SK-N-SH (cell line): ENCODE results near the gene FGD4. TPM values are rescaled to one million over a fixed set of nuclear protein-coding genes. Genes with fewer than 3 reads are reported as not detected.

ENCODE experiments used
- CTCF ChIA-PET: fragments of 300-600, 350-600 bp; formaldehyde crosslinking; extraction: SDS; loops from one replicate; lab custom pipeline; 2021; lab: Yijun Ruan, JAX
- POLR2A ChIA-PET: fragments of 350-600 bp; sonication (Branson Sonifier 250); formaldehyde crosslinking; extraction: SDS; loops from one replicate; lab custom pipeline; 2020; ENCODE audit warnings: antibody characterized with exemption, inconsistent platforms; lab: Yijun Ruan, JAX
- DNase-seq: peaks from one replicate; pipeline ENCODE4 v3.0.0; 2012
- H2AFZ ChIP-seq: fragments of 200-600 bp; sonication (generic); 2 replicates; pipeline ENCODE4 v1.8.1; 2016; ENCODE audit warnings: antibody characterized with exemption, mild to moderate bottlenecking, low read depth
- H3F3A ChIP-seq: fragments of 200-600 bp; sonication (generic); replicated peaks from 2 replicates; pipeline ENCODE3; 2016; ENCODE audit warnings: antibody characterized with exemption, mild to moderate bottlenecking; ENCODE audit not compliant: insufficient read depth
- H3K27ac ChIP-seq, 2 experiments: fragments of 200-500 bp in 1 of 2; fragments of 200-600 bp in 1 of 2; sonication (Bioruptor generic) in 1 of 2; sonication (generic), shearing (Covaris generic) in 1 of 2; 2 replicates each; pipeline versions ENCODE4 v1.5.1 to v1.6.1; 2014 to 2016; ENCODE audit warnings: low read depth in 2 of 2, inconsistent platforms in 1 of 2, low read length in 1 of 2, mild to moderate bottlenecking in 1 of 2, mixed read lengths in 1 of 2
- H3K27me3 ChIP-seq: fragments of 200-600 bp; sonication (generic), shearing (Covaris generic); 2 replicates; pipeline ENCODE4 v1.6.1; 2016; ENCODE audit warnings: mixed run types; ENCODE audit not compliant: insufficient read depth
- H3K36me3 ChIP-seq, 2 experiments: fragments of 200-500 bp in 1 of 2; fragments of 200-600 bp in 1 of 2; sonication (Bioruptor generic) in 1 of 2; sonication (generic) in 1 of 2; replicated peaks in 1 of 2; 2 replicates each; pipeline versions ENCODE3 to v1.5.1; 2014 to 2016; ENCODE audit warnings: low read length in 1 of 2, mild to moderate bottlenecking in 1 of 2; ENCODE audit not compliant: insufficient read depth in 2 of 2, control insufficient read depth in 1 of 2
- H3K4me1 ChIP-seq, 2 experiments: fragments of 200-500 bp in 1 of 2; fragments of 200-600 bp in 1 of 2; sonication (Bioruptor generic) in 1 of 2; sonication (generic), shearing (Covaris generic) in 1 of 2; 2 replicates each; pipeline versions ENCODE4 v1.5.1 to v1.6.1; 2014 to 2016; ENCODE audit warnings: low read depth in 1 of 2, low read length in 1 of 2, mixed run types in 1 of 2; ENCODE audit not compliant: insufficient read depth in 2 of 2, control insufficient read depth in 1 of 2
- H3K4me2 ChIP-seq: fragments of 200-600 bp; sonication (generic), shearing (Covaris generic); 2 replicates; pipeline ENCODE4 v1.6.1; 2017; ENCODE audit warnings: mixed run types
- H3K4me3 ChIP-seq, 2 experiments: fragments of 200-500 bp in 1 of 2; fragments of 200-600 bp in 1 of 2; sonication (Bioruptor generic) in 1 of 2; sonication (generic), shearing (Covaris generic) in 1 of 2; 2 replicates each; pipeline versions ENCODE4 v1.5.1 to v1.8.1; 2014 to 2016; ENCODE audit warnings: low read depth in 2 of 2, inconsistent platforms in 1 of 2, low read length in 1 of 2, mild to moderate bottlenecking in 1 of 2, mixed read lengths in 1 of 2, moderate library complexity in 1 of 2
- H3K79me2 ChIP-seq: fragments of 200-600 bp; sonication (generic); 2 replicates; pipeline ENCODE4 v1.8.1; 2017; ENCODE audit warnings: mild to moderate bottlenecking; ENCODE audit not compliant: insufficient read depth
- H3K9ac ChIP-seq: fragments of 200-600 bp; sonication (generic); 2 replicates; pipeline ENCODE4 v1.6.1; 2017; ENCODE audit warnings: mixed run types
- H3K9me2 ChIP-seq: fragments of 200-600 bp; sonication (generic); 2 replicates; pipeline ENCODE4 v1.6.1; 2017; ENCODE audit warnings: mixed run types
- H3K9me3 ChIP-seq: fragments of 200-600 bp; sonication (generic); 2 replicates; pipeline ENCODE4 v1.6.1; 2017; ENCODE audit warnings: mixed run types, mild to moderate bottlenecking, moderate library complexity
- H4K20me1 ChIP-seq: fragments of 200-600 bp; sonication (generic); 2 replicates; pipeline ENCODE4 v1.6.1; 2017; ENCODE audit warnings: mild to moderate bottlenecking, mixed run types; ENCODE audit not compliant: insufficient read depth
- FOSL2 ChIP-seq: IDR thresholded peaks from 2 replicates; pipeline ENCODE4 v1.4.0; 2012; ENCODE audit warnings: low read depth, mild to moderate bottlenecking, moderate library complexity, borderline replicate concordance
- FOXJ3 ChIP-seq: sonication (generic); formaldehyde crosslinking; IDR thresholded peaks from 2 replicates; pipeline ENCODE4 v1.5.1; 2020; ENCODE audit warnings: mild to moderate bottlenecking, missing genetic modification reagents
- GATA2 ChIP-seq: sonication (generic); formaldehyde crosslinking; IDR thresholded peaks from 2 replicates; pipeline ENCODE4 v1.5.0; 2020; ENCODE audit warnings: mild to moderate bottlenecking, missing genetic modification reagents
- IRF3 ChIP-seq: fragments of 150-350 bp; IDR thresholded peaks from 2 replicates; pipeline ENCODE4 v1.6.1; 2016; ENCODE audit warnings: mild to moderate bottlenecking, low read depth, low read length
- NFIC ChIP-seq: IDR thresholded peaks from 2 replicates; pipeline ENCODE4 v1.4.0; 2012; ENCODE audit warnings: borderline replicate concordance
- NRF1 ChIP-seq: IDR thresholded peaks from 2 replicates; pipeline ENCODE4 v1.6.1; 2012; ENCODE audit warnings: low read depth, mild to moderate bottlenecking, low read length
- PBX3 ChIP-seq: IDR thresholded peaks from 2 replicates; pipeline ENCODE4; 2012
- RCOR1 ChIP-seq: fragments of 150-350 bp; IDR thresholded peaks from 2 replicates; pipeline ENCODE4 v1.6.1; 2017; ENCODE audit warnings: antibody characterized with exemption, low read length
- ZBTB33 ChIP-seq: IDR thresholded peaks from 2 replicates; pipeline ENCODE4 v1.4.0; 2012; ENCODE audit warnings: low read depth, borderline replicate concordance
- WGBS: methylation state at CpG from one replicate; pipeline ENCODE4 v1.1.6; 2017; ENCODE audit warnings: low lambda C conversion rate; 5-methylcytosine and 5-hydroxymethylcytosine counted together
- polyA plus RNA-seq, 3 experiments: library from polyadenylated mRNA; depleted of rRNA; stranded (reverse); fragments of >200 nt; gene quantifications; 2 replicates each; pipeline ENCODE4 v1.2.3, GENCODE V29; 2012
- TF ChIP-seq, protein P1 (sequence below): IDR thresholded peaks from 2 replicates; pipeline ENCODE4 v1.6.1; 2012; ENCODE audit warnings: mild to moderate bottlenecking, low read depth, low read length, moderate library complexity

FGD4 gene
- polyA plus RNA-seq, 1 of the 3 experiments (the other 2 are of a cell fraction): 0.26 TPM

DNA sequence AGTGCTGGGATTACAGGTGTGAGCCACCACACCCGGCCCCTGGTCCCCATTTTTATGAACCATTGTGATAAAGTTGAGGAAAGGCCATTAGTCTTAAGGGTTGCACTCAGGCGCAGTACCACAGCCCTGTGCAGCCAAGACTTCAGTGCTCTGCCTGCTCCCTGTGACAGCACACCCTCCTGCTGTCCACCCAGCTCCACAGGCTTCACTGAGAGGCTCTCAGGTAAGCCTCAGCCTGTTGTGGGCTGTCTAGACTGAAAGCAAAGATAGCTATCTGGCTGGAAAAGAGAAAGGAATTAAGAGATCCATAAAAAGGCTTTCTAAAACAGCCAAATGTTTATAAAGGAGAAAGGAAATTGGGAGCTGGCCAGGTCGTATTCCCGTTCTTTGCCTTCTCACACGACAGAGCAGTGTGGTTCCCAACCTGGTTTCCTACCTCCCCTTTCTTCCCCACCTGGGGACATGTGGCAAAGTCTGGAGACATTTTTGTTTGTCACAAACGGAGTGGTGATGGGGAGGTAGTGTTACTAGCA is 260.6 kb downstream of the FGD4 start (continued):
- TF ChIP-seq, protein P1, sequence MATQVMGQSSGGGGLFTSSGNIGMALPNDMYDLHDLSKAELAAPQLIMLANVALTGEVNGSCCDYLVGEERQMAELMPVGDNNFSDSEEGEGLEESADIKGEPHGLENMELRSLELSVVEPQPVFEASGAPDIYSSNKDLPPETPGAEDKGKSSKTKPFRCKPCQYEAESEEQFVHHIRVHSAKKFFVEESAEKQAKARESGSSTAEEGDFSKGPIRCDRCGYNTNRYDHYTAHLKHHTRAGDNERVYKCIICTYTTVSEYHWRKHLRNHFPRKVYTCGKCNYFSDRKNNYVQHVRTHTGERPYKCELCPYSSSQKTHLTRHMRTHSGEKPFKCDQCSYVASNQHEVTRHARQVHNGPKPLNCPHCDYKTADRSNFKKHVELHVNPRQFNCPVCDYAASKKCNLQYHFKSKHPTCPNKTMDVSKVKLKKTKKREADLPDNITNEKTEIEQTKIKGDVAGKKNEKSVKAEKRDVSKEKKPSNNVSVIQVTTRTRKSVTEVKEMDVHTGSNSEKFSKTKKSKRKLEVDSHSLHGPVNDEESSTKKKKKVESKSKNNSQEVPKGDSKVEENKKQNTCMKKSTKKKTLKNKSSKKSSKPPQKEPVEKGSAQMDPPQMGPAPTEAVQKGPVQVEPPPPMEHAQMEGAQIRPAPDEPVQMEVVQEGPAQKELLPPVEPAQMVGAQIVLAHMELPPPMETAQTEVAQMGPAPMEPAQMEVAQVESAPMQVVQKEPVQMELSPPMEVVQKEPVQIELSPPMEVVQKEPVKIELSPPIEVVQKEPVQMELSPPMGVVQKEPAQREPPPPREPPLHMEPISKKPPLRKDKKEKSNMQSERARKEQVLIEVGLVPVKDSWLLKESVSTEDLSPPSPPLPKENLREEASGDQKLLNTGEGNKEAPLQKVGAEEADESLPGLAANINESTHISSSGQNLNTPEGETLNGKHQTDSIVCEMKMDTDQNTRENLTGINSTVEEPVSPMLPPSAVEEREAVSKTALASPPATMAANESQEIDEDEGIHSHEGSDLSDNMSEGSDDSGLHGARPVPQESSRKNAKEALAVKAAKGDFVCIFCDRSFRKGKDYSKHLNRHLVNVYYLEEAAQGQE: no peak
- no peak for TF ChIP-seq RCOR1
- no peak for TF ChIP-seq FOSL2
- no peak for TF ChIP-seq FOXJ3 (CRISPR knock-in tag)
- TF ChIP-seq, all 33 proteins: peak for 0

DNA sequence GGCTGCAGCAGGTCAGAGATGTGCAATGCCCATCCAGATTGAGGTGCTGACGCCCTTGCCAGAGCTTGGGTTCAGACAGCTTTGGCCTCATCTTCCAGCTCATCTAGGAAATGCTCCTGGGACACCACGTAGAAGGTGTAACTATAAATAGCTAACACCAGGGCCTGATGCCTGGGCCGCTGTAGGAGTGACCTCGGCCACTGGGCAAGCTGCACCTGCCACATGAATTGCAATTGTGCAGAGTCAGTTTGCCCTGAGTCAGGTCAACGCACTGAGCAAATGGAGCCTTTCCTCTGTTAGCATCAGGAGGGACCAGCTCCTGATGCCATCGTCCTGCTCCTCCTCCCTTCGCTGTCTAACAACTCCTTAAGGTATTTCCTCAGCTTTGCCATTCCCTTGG is 262.3 kb downstream of the FGD4 start:
- no peaks in the 10 kb centered on the region for H3K79me2 ChIP-seq
- peaks cover 0 to 3% of the 10 kb centered on the region in 2 experiments; a peak in 1 of 4 replicates for H3K4me1 ChIP-seq
- no peak overlapping the region for H3K9ac ChIP-seq
- no peak overlapping the region for H3K27ac ChIP-seq
- no peaks in the 10 kb centered on the region for H3K9me2 ChIP-seq
- H4K20me1 ChIP-seq: no peaks in the 10 kb centered on the region
- no peak overlapping the region for H2AFZ ChIP-seq
- no peaks in the 10 kb centered on the region for H3K27me3 ChIP-seq
- H3K4me2 ChIP-seq: no peak overlapping the region
- H3F3A ChIP-seq: no peaks in the 10 kb centered on the region
- 82% methylated on average over 7 of the region's 7 CpGs for WGBS
- no peak overlapping the region for H3K4me3 ChIP-seq
- no peaks in the 10 kb centered on the region for H3K36me3 ChIP-seq
- CTCF ChIA-PET: interaction anchor here (2.5 kb wide), 1 partner anchor 206 kb away, joined by 17 read pairs; no protein-coding TSS in a partner anchor
- POLR2A ChIA-PET: interaction anchor here (0.5 kb wide), 1 partner anchor 254 kb away, joined by 5 read pairs; no protein-coding TSS in a partner anchor
- TF ChIP-seq GATA2 (CRISPR knock-in tag): no peak
- TF ChIP-seq NFIC: no peak
- no peak for TF ChIP-seq PBX3
- no peak for TF ChIP-seq ZBTB33
- TF ChIP-seq IRF3: no peak
- no peak for TF ChIP-seq NRF1
- no peak for DNase-seq
- H3K9me3 ChIP-seq: no peaks in the 10 kb centered on the region
